Measurements from ENCODE around the gene PATJ. TPM values are rescaled to one million over a fixed set of nuclear protein-coding genes. Genes with fewer than 3 reads are reported as not detected.

PATJ gene
- polyA plus RNA-seq, 1 of the 3 experiments (the other 2 are of a cell fraction), result 3.0 TPM

DNA sequence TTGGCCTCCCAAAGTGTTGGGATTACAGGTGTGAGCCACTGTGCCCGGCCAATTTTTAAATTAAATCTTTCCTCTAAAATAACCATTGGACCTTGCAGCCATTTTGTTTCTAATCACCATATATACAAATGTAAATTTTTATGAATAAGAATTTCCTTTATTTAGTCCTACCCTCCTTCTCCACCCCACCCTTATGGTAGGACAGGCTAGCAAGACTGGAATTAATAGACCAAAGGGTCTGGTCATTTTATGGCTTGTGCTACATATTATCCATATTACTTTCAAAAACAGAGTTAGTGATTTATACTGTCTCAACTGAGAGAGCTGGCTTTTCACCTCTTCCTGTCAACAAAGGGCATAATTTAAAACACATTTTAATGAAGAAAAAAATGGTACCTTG lies 478.9 kb downstream of the PATJ start:
- Histone ChIP-seq H3K9me3 (no peaks in the 10 kb centered on the region), H3K9me2 (no peaks in the 10 kb centered on the region), H3K79me2 (ENCODE audit: insufficient read depth) (no peaks in the 10 kb centered on the region), H3K4me2 (no peak overlapping the region), H3K27me3 (ENCODE audit: insufficient read depth) (no peaks in the 10 kb centered on the region), H3K4me3 (ENCODE audit: low read depth in 2 of 2, low read length in 1 of 2) (no peak overlapping the region), H4K20me1 (ENCODE audit: insufficient read depth) (no peaks in the 10 kb centered on the region), H3K4me1 (ENCODE audit: control insufficient read depth in 1 of 2, insufficient read depth in 2 of 2, low read depth in 1 of 2, low read length in 1 of 2) (no peaks in the 10 kb centered on the region), H3K9ac (no peak overlapping the region), H2AFZ (ENCODE audit: low read depth) (no peak overlapping the region), H3K27ac (ENCODE audit: low read depth in 2 of 2, low read length in 1 of 2) (no peak overlapping the region), H3K36me3 (replicated peaks in 1 of 2; ENCODE audit: control insufficient read depth in 1 of 2, insufficient read depth in 2 of 2, low read length in 1 of 2) (no peaks in the 10 kb centered on the region), H3F3A (replicated peaks; ENCODE audit: insufficient read depth) (no peaks in the 10 kb centered on the region)
- DNase-seq, result no peak
- 72% methylated on average over 1 of the region's 1 CpG for WGBS (ENCODE audit: low lambda C conversion rate)
- TF ChIP-seq YY1 (IDR thresholded peaks at IDR 0.05; ENCODE audit: low read depth) (no peak), POLR2AphosphoS5 (IDR thresholded peaks at IDR 0.05; ENCODE audit: low read depth, low read length) (no peak), GABPA (IDR thresholded peaks at IDR 0.05; ENCODE audit: low read depth) (no peak), FOXM1 (IDR thresholded peaks at IDR 0.05; ENCODE audit: low read depth) (no peak)
- TF ChIP-seq, protein P1, sequence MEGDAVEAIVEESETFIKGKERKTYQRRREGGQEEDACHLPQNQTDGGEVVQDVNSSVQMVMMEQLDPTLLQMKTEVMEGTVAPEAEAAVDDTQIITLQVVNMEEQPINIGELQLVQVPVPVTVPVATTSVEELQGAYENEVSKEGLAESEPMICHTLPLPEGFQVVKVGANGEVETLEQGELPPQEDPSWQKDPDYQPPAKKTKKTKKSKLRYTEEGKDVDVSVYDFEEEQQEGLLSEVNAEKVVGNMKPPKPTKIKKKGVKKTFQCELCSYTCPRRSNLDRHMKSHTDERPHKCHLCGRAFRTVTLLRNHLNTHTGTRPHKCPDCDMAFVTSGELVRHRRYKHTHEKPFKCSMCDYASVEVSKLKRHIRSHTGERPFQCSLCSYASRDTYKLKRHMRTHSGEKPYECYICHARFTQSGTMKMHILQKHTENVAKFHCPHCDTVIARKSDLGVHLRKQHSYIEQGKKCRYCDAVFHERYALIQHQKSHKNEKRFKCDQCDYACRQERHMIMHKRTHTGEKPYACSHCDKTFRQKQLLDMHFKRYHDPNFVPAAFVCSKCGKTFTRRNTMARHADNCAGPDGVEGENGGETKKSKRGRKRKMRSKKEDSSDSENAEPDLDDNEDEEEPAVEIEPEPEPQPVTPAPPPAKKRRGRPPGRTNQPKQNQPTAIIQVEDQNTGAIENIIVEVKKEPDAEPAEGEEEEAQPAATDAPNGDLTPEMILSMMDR (IDR thresholded peaks at IDR 0.05), result no peak
- TF ChIP-seq, protein P2, sequence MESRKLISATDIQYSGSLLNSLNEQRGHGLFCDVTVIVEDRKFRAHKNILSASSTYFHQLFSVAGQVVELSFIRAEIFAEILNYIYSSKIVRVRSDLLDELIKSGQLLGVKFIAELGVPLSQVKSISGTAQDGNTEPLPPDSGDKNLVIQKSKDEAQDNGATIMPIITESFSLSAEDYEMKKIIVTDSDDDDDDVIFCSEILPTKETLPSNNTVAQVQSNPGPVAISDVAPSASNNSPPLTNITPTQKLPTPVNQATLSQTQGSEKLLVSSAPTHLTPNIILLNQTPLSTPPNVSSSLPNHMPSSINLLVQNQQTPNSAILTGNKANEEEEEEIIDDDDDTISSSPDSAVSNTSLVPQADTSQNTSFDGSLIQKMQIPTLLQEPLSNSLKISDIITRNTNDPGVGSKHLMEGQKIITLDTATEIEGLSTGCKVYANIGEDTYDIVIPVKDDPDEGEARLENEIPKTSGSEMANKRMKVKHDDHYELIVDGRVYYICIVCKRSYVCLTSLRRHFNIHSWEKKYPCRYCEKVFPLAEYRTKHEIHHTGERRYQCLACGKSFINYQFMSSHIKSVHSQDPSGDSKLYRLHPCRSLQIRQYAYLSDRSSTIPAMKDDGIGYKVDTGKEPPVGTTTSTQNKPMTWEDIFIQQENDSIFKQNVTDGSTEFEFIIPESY (IDR thresholded peaks at IDR 0.05; ENCODE audit: borderline replicate concordance, low read depth), result no peak
- TF ChIP-seq, protein P3, sequence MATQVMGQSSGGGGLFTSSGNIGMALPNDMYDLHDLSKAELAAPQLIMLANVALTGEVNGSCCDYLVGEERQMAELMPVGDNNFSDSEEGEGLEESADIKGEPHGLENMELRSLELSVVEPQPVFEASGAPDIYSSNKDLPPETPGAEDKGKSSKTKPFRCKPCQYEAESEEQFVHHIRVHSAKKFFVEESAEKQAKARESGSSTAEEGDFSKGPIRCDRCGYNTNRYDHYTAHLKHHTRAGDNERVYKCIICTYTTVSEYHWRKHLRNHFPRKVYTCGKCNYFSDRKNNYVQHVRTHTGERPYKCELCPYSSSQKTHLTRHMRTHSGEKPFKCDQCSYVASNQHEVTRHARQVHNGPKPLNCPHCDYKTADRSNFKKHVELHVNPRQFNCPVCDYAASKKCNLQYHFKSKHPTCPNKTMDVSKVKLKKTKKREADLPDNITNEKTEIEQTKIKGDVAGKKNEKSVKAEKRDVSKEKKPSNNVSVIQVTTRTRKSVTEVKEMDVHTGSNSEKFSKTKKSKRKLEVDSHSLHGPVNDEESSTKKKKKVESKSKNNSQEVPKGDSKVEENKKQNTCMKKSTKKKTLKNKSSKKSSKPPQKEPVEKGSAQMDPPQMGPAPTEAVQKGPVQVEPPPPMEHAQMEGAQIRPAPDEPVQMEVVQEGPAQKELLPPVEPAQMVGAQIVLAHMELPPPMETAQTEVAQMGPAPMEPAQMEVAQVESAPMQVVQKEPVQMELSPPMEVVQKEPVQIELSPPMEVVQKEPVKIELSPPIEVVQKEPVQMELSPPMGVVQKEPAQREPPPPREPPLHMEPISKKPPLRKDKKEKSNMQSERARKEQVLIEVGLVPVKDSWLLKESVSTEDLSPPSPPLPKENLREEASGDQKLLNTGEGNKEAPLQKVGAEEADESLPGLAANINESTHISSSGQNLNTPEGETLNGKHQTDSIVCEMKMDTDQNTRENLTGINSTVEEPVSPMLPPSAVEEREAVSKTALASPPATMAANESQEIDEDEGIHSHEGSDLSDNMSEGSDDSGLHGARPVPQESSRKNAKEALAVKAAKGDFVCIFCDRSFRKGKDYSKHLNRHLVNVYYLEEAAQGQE (IDR thresholded peaks at IDR 0.05; ENCODE audit: low read depth, low read length), result no peak
- ChIA-PET POLR2A (no interaction called here), CTCF (interaction anchor here (0.6 kb wide), 1 partner anchor 11 kb away, joined by 3 read pairs; no protein-coding TSS in a partner anchor)

GRCh38 chr1:62222321-62222720 lies 480.0 kb downstream of the PATJ start:
- CTCF ChIA-PET, result interaction anchor here (0.9 kb wide), 1 partner anchor 62 kb away, joined by 3 read pairs; no protein-coding TSS in a partner anchor
- no peaks in the 10 kb centered on the region for H3F3A ChIP-seq (replicated peaks; ENCODE audit: insufficient read depth)
- TF ChIP-seq EP300 (IDR thresholded peaks at IDR 0.05; ENCODE audit: borderline replicate concordance in 1 of 2, low read depth in 1 of 2, low read length in 1 of 2) (no peak), RXRA (IDR thresholded peaks at IDR 0.05; ENCODE audit: borderline replicate concordance, low read depth) (no peak), JUND (IDR thresholded peaks at IDR 0.05) (no peak), EZH2phosphoT487 (IDR thresholded peaks at IDR 0.05; ENCODE audit: borderline replicate concordance, low read depth) (no peak), MAX (IDR thresholded peaks at IDR 0.05; ENCODE audit: low read depth) (no peak), YY1 (IDR thresholded peaks at IDR 0.05; ENCODE audit: low read depth) (no peak)
- TF ChIP-seq, protein P2 (IDR thresholded peaks at IDR 0.05; ENCODE audit: borderline replicate concordance, low read depth), result no peak
- no peak overlapping the region for H3K27ac ChIP-seq (ENCODE audit: low read depth in 2 of 2, low read length in 1 of 2)
- no peaks in the 10 kb centered on the region for H3K79me2 ChIP-seq (ENCODE audit: insufficient read depth)
- DNase-seq, result no peak
- H3K9me2 ChIP-seq, result no peaks in the 10 kb centered on the region
- H2AFZ ChIP-seq (ENCODE audit: low read depth), result no peak overlapping the region
- no peak overlapping the region for H3K9ac ChIP-seq
- no peaks in the 10 kb centered on the region for H3K4me1 ChIP-seq (ENCODE audit: control insufficient read depth in 1 of 2, insufficient read depth in 2 of 2, low read depth in 1 of 2, low read length in 1 of 2)
- no peak overlapping the region for H3K4me2 ChIP-seq
- 75% methylated on average over 7 of the region's 9 CpGs for WGBS (ENCODE audit: low lambda C conversion rate)
- no peak overlapping the region for H3K4me3 ChIP-seq (ENCODE audit: low read depth in 2 of 2, low read length in 1 of 2)
- H3K27me3 ChIP-seq (ENCODE audit: insufficient read depth), result no peaks in the 10 kb centered on the region
- H3K36me3 ChIP-seq (replicated peaks in 1 of 2; ENCODE audit: control insufficient read depth in 1 of 2, insufficient read depth in 2 of 2, low read length in 1 of 2), result no peaks in the 10 kb centered on the region
- POLR2A ChIA-PET, result no interaction called here
- H4K20me1 ChIP-seq (ENCODE audit: insufficient read depth), result no peaks in the 10 kb centered on the region
- H3K9me3 ChIP-seq, result no peaks in the 10 kb centered on the region

Measured in SK-N-SH (cell line).